Activated CD4-positive, alpha-beta memory T cell treated with anti-CD3 and anti-CD28 coated beads, Interleukin-2, amount 10 ng/mL, durations not matched to agents 7 days and 5 days (primary cell): ENCODE measurements around the gene EHBP1L1. TPM values are rescaled to one million over a fixed set of nuclear protein-coding genes. Genes with fewer than 3 reads are reported as not detected.

ENCODE experiments used
- CTCF ChIA-PET: fragments of 350-600 bp; sonication (Branson Sonifier 250); formaldehyde crosslinking; loops from one replicate; lab custom pipeline; 2021; ENCODE audit warnings: antibody characterized with exemption, inconsistent platforms; lab: Charles Lee
- POLR2A ChIA-PET: fragments of 350-600 bp; sonication (Branson Sonifier 250); formaldehyde crosslinking; loops from one replicate; lab custom pipeline; 2021; ENCODE audit warnings: antibody characterized with exemption; lab: Charles Lee
- DNase-seq: peaks from one replicate; pipeline ENCODE4 v3.0.0-alpha.2; 2020
- H3K27ac Mint-ChIP-seq: one replicate; pipeline ENCODE4 v1.8.0; 2021; ENCODE audit warnings: mild to moderate bottlenecking, mixed read lengths
- H3K27me3 Mint-ChIP-seq: one replicate; pipeline ENCODE4 v1.8.0; 2021; ENCODE audit warnings: mixed read lengths
- H3K36me3 Mint-ChIP-seq: one replicate; pipeline ENCODE4 v1.8.0; 2021; ENCODE audit warnings: low read depth, mixed read lengths
- H3K4me1 Mint-ChIP-seq: one replicate; pipeline ENCODE4 v1.8.0; 2021; ENCODE audit warnings: mixed read lengths
- H3K4me3 Mint-ChIP-seq: one replicate; pipeline ENCODE4 v1.8.0; 2021; ENCODE audit warnings: mild to moderate bottlenecking, mixed read lengths
- H3K9me3 Mint-ChIP-seq: one replicate; pipeline ENCODE4 v1.8.0; 2021; ENCODE audit warnings: mixed read lengths
- total RNA-seq, 2 experiments: library from RNA; stranded (reverse); gene quantifications; one replicate each; pipeline ENCODE4 v1.2.3, GENCODE V29; 2021

The EHBP1L1 gene
- total RNA-seq, 2 experiments from 2014 or later = 118 to 119 TPM

DNA sequence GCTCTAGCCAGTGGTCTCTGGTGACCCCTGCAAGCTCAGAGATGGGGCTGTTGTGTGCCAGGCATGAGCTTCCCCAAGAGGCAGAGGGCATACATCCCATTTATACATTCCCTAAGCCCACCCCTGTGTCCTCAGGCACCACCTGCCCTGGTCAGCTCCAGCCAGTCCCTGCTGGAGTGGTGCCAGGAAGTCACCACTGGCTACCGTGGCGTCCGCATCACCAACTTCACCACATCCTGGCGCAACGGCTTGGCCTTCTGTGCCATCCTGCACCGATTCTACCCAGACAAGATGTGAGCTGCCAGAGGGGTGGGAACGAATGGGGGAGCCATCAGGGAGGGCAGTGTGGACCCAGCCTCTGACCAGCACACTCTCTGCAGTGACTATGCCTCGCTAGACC is 8.3 kb downstream of the EHBP1L1 start:
- no peak overlapping the region for H3K4me3 Mint-ChIP-seq
- no peaks in the 10 kb centered on the region for H3K9me3 Mint-ChIP-seq
- H3K36me3 Mint-ChIP-seq = peaks cover 67% of the 10 kb centered on the region
- POLR2A ChIA-PET = interaction anchor here (1.3 to 1.4 kb wide), 3 partner anchors 8 to 18 kb away, joined by 3 to 8 read pairs (median 3); partner anchors contain the start of gene EHBP1L1
- H3K27ac Mint-ChIP-seq = peak overlapping the region; percentile 50
- CTCF ChIA-PET = interaction anchor here (1.2 kb wide), 2 partner anchors 10 to 43 kb away, joined by 5 read pairs; no protein-coding TSS in a partner anchor
- no peaks in the 10 kb centered on the region for H3K27me3 Mint-ChIP-seq
- DNase-seq = no peak
- peaks cover 63% of the 10 kb centered on the region for H3K4me1 Mint-ChIP-seq

GRCh38 chr11:65584723-65585171 is 8.9 kb downstream of the EHBP1L1 start:
- Mint-ChIP-seq H3K27me3 (no peaks in the 10 kb centered on the region), H3K27ac (no peak overlapping the region), H3K4me3 (no peak overlapping the region), H3K9me3 (no peaks in the 10 kb centered on the region), H3K36me3 (peaks cover 61% of the 10 kb centered on the region), H3K4me1 (peaks cover 62% of the 10 kb centered on the region)
- DNase-seq = no peak
- ChIA-PET CTCF (interaction anchor here (1.2 to 5.6 kb wide), 2 partner anchors 8 to 10 kb away, joined by 5 to 60 read pairs; partner anchors contain the start of gene EHBP1L1), POLR2A (interaction anchor here (1.3 to 8.9 kb wide), 3 partner anchors 9 to 19 kb away, joined by 3 to 65 read pairs (median 8); partner anchors contain the start of genes EHBP1L1, FAM89B and ZNRD2)

- CTCF ChIA-PET = interaction anchor here (5.6 kb wide), 1 partner anchor 8 kb away, joined by 60 read pairs; the partner anchor contains the start of gene EHBP1L1
- Mint-ChIP-seq H3K27ac (peak overlapping the region; percentile 95), H3K36me3 (peaks cover 60% of the 10 kb centered on the region), H3K9me3 (no peaks in the 10 kb centered on the region), H3K4me3 (no peak overlapping the region), H3K27me3 (no peaks in the 10 kb centered on the region), H3K4me1 (peaks cover 56% of the 10 kb centered on the region)
- no peak for DNase-seq
- POLR2A ChIA-PET = interaction anchor here (1.4 to 8.9 kb wide), 3 partner anchors 9 to 52 kb away, joined by 3 to 96 read pairs (median 65); partner anchors contain the start of genes EHBP1L1, FAM89B, SIPA1 and ZNRD2
These were observed 9.8 kb downstream of the EHBP1L1 start for GRCh38 chr11:65585396-65586246.

DNA sequence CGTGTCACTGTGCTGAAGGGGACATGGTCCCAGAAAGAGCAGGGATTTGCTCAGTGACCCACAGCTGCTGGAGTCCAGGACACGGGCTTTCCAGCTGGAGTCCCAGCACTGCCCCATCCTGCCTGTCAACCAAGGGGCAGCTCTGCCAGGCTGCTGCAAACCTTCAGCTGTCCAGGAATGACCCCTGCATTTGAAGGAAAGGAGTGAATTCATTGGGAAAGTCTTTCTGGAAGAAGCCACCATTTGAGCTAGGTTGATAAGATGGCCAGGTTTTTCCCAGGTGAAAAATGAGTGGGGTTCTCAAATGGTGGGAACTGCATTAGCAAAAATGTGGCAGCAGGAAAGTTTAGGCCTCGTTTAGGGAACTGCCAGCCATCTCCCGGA is 10.4 kb downstream of the EHBP1L1 start:
- H3K4me3 Mint-ChIP-seq = no peak overlapping the region
- CTCF ChIA-PET = interaction anchor here (2.1 to 5.6 kb wide), 2 partner anchors 9 to 10 kb away, joined by 7 to 60 read pairs; partner anchors contain the start of genes EHBP1L1 and KCNK7
- DNase-seq = no peak
- POLR2A ChIA-PET = interaction anchor here (0.9 to 8.9 kb wide), 5 partner anchors 9 to 51 kb away, joined by 3 to 96 read pairs (median 3); partner anchors contain the start of genes EHBP1L1, FAM89B, SIPA1 and ZNRD2
- H3K9me3 Mint-ChIP-seq = no peaks in the 10 kb centered on the region
- H3K4me1 Mint-ChIP-seq = peaks cover 56% of the 10 kb centered on the region
- H3K36me3 Mint-ChIP-seq = peaks cover 57% of the 10 kb centered on the region
- no peaks in the 10 kb centered on the region for H3K27me3 Mint-ChIP-seq
- peak overlapping the region; percentile 95 for H3K27ac Mint-ChIP-seq

GRCh38 chr11:65586676-65587075 is 10.8 kb downstream of the EHBP1L1 start:
- Mint-ChIP-seq H3K4me3 (no peak overlapping the region), H3K36me3 (peaks cover 57% of the 10 kb centered on the region), H3K27ac (peak overlapping the region; percentile 95), H3K9me3 (no peaks in the 10 kb centered on the region), H3K27me3 (no peaks in the 10 kb centered on the region), H3K4me1 (peaks cover 56% of the 10 kb centered on the region)
- DNase-seq = no peak
- ChIA-PET CTCF (interaction anchor here (0.6 to 5.6 kb wide), 10 partner anchors 9 to 802 kb away, joined by 3 to 60 read pairs (median 3); partner anchors contain the start of genes EHBP1L1, FAM89B, KCNK7 and ZNRD2), POLR2A (interaction anchor here (0.9 to 8.9 kb wide), 7 partner anchors 10 to 162 kb away, joined by 3 to 96 read pairs (median 3); partner anchors contain the start of genes EHBP1L1, FAM89B, SIPA1 and ZNRD2)

DNA sequence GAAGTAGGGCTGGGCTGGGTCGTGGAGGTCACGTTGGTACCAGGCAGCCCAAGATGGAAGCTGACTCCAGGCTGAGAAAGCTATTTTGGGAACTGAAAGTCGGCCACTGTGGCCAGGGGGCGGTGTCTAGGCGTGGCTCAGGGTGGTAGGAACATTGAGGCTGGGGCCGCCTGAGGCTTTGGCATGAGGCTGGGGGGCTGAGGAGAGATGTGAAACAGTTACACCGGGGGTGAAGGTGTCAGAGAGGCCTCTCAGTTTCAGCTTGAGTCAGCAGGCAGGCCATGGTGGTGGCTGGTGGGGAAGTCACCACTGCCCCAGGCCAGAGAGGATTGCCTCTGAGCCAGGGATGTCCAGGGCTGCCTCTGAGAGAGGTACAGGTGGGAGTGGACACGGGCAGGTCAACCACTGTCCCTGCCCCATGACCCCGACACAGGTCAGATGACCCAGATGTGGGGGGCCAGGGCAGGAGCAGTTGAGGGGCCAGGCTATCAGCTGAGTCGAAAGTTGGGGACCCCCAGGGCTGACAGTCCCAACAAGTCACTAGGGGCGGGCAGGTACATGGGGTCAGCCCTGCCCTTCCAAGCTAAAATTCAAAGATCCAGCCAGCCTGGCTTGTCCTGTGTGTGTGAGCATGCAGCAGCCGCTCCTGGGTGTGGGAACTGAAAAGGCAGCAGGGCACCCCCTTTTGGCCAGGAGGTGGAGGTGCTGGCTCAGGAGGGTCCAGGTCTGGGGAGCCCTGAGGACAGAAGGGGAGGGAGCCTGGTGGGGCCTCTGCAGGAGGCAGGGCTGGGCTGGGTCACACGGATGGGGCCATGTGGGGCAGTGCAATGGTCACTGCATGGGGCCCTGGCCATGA is 12.6 kb downstream of the EHBP1L1 start:
- Mint-ChIP-seq H3K4me1 (peaks cover 43% of the 10 kb centered on the region), H3K9me3 (no peaks in the 10 kb centered on the region), H3K4me3 (peak overlapping the region; percentile 44), H3K36me3 (peaks cover 41% of the 10 kb centered on the region), H3K27ac (peak overlapping the region; percentile 95), H3K27me3 (no peaks in the 10 kb centered on the region)
- ChIA-PET POLR2A (interaction anchor here (0.8 to 8.9 kb wide), 20 partner anchors 9 to 201 kb away, joined by 3 to 96 read pairs (median 4); partner anchors contain the start of genes EHBP1L1, FAM89B, FRMD8 and MALAT1), CTCF (interaction anchor here (0.6 to 5.6 kb wide), 24 partner anchors 7 to 1582 kb away, joined by 3 to 60 read pairs (median 4); partner anchors contain the start of genes EHBP1L1, FAM89B, KCNK7 and MAP3K11)
- DNase-seq = peak; percentile 83

GRCh38 chr11:65589444-65590239 is 13.8 kb downstream of the EHBP1L1 start:
- Mint-ChIP-seq H3K27me3 (no peaks in the 10 kb centered on the region), H3K4me1 (peaks cover 44% of the 10 kb centered on the region), H3K4me3 (no peak overlapping the region), H3K27ac (peak overlapping the region; percentile 52), H3K36me3 (peaks cover 33% of the 10 kb centered on the region), H3K9me3 (no peaks in the 10 kb centered on the region)
- CTCF ChIA-PET = interaction anchor here (0.6 to 5.6 kb wide), 9 partner anchors 12 to 225 kb away, joined by 3 to 60 read pairs (median 12); partner anchors contain the start of genes EHBP1L1, FAM89B, MAP3K11 and PCNX3
- DNase-seq = no peak
- POLR2A ChIA-PET = interaction anchor here (1.1 to 8.9 kb wide), 9 partner anchors 13 to 82 kb away, joined by 3 to 96 read pairs (median 9); partner anchors contain the start of genes EHBP1L1, FAM89B, MAP3K11 and PCNX3

DNA sequence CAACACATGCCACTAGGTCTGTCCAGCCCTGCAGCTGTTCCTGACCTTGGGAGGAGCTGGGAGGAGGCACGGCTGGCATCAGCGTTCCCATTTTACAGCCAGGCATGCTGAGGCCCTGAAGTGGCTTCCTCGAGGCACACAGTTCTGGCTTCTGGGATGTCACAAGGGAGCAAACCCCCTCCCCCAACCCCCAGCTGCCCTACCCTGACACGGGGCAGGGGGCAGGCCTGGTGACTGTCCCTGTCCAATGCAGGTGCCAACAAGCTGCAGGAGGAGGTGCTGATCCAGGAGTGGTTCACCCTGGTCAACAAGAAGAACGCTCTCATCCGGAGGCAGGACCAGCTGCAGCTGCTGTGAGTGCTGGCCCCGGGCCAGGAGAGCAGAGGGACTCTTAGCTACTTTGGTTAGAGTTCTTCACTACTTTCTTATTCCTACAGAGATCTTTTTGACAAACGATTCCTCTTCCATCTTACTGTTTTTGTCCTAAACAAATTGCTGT is 14.4 kb downstream of the EHBP1L1 start:
- Mint-ChIP-seq H3K36me3 (peaks cover 35% of the 10 kb centered on the region), H3K27ac (peak overlapping the region; percentile 40), H3K27me3 (no peaks in the 10 kb centered on the region), H3K4me1 (peaks cover 50% of the 10 kb centered on the region), H3K9me3 (no peaks in the 10 kb centered on the region), H3K4me3 (no peak overlapping the region)
- DNase-seq = no peak
- POLR2A ChIA-PET = interaction anchor here (1.1 to 8.9 kb wide), 3 partner anchors 13 to 23 kb away, joined by 5 to 96 read pairs (median 65); partner anchors contain the start of genes EHBP1L1, FAM89B and ZNRD2
- CTCF ChIA-PET = interaction anchor here (1.2 to 5.6 kb wide), 3 partner anchors 13 to 49 kb away, joined by 12 to 60 read pairs (median 45); partner anchors contain the start of genes EHBP1L1, FAM89B and ZNRD2

DNA sequence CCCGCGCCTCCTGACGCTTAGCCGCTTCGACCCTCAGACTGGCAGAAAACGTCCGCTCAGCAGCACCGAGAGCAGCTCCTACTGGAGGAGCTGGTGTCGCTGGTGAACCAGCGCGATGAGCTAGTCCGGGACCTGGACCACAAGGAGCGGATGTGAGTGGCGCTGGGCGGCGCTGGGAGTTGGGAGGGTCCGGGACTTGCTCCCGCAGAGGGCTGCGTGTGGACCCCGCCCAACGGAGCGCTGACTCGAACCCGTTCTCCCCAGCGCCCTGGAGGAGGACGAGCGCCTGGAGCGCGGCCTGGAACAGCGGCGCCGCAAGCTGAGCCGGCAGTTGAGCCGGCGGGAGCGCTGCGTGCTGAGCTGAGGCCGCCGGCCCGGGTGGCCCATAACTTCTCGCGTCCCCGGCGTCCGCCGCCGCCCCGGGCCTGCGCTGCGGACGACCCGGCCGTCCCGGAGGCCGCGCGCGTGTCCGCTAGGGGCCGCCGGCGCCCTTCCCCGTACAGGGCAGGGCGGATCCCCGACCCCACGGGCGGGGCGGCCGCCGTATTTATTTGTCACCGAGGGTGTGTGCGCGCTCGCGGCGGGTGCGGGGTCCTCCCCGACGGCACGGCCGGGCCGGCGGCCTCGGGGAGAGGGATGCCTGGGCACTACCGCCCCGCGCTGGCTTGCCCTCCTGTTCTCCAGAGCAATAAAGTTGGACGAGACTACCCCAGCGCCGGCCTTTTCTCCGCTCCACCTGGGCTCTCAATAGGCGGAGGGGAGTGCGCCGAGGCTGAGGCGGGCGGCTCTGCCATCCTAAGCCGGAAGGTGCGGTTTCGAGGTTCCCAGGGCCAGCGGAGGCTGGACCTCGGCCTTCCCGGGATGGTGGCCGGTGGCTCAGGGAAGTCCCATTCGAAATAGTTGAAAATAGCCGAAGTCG is 16.3 kb downstream of the EHBP1L1 start:
- Mint-ChIP-seq H3K9me3 (no peaks in the 10 kb centered on the region), H3K36me3 (peaks cover 27% of the 10 kb centered on the region), H3K27ac (no peak overlapping the region), H3K27me3 (no peaks in the 10 kb centered on the region), H3K4me3 (no peak overlapping the region), H3K4me1 (peaks cover 49% of the 10 kb centered on the region)
- CTCF ChIA-PET = interaction anchor here (0.9 to 3.0 kb wide), 8 partner anchors 15 to 51 kb away, joined by 3 to 37 read pairs (median 12); partner anchors contain the start of genes EHBP1L1, FAM89B, SIPA1 and ZNRD2
- no peak for DNase-seq
- POLR2A ChIA-PET = interaction anchor here (1.2 to 8.9 kb wide), 6 partner anchors 17 to 90 kb away, joined by 3 to 65 read pairs (median 11); partner anchors contain the start of genes EHBP1L1, FAM89B, MAP3K11 and PCNX3
